Liver (tissue), 3 donors: ENCODE data around the gene MRPL9.

Experiments used
- CTCF ChIP-seq: fragments of 150-350 bp; IDR thresholded peaks from 2 replicates; pipeline ENCODE4 v1.5.1; 2017; ENCODE audit warnings: improper control_type of control experiment, low read depth, low read length; ENCODE audit not compliant: missing input control
- EGR1 ChIP-seq, 2 donors: IDR thresholded peaks; 2 replicates each; pipeline ENCODE4 v1.6.1; 2016 to 2018; ENCODE audit warnings: antibody characterized with exemption in 2 of 2, low read depth in 2 of 2
- donor health status: healthy.
- donor health status: healthy.

DNA sequence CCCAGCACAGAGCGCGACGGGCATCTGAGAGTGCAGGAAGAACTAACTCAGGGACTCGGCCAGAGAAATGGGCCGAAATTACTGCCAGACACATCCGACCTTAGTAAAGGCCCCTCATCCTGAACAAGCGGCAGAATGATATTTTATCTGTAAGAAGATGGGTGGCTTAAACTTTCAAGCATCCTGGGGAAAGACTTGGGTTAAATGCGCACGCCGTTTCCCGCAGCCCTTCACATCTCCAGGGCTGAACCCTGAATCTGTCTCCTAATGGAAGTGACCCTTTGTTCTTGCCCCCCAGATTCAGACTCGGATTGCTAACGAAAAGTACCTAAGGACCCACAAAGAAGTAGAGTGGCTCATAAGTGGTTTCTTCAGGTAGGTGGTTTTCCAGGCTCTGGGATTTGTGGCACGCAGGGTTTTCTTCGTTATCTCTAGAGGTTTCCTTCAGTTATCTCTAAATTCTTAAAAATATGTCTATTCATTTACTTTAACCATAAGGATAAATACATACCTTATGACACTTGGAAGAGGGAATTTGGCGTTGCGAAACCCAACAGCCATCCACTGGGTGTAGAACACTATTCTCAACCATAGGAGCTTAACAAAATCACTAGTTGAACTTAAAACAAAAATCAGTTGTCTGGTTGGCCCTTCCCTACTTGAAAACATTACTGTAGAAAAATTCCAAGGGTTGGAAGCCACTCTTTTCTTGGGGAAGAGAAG lies 41.3 kb downstream of the MRPL9 start:
- TF ChIP-seq CTCF = no peak
- no peak for TF ChIP-seq EGR1 (IDR thresholded peaks at IDR 0.05; ENCODE audit: low read depth in 2 of 2)
